NK-92 (cell line): ENCODE measurements around the gene MFNG.

ENCODE experiments used
- DNase-seq: peaks from one replicate; lab custom pipeline; 2025; ENCODE audit not compliant: unreplicated experiment; lab: John Stamatoyannopoulos, UW

The MFNG gene

DNA sequence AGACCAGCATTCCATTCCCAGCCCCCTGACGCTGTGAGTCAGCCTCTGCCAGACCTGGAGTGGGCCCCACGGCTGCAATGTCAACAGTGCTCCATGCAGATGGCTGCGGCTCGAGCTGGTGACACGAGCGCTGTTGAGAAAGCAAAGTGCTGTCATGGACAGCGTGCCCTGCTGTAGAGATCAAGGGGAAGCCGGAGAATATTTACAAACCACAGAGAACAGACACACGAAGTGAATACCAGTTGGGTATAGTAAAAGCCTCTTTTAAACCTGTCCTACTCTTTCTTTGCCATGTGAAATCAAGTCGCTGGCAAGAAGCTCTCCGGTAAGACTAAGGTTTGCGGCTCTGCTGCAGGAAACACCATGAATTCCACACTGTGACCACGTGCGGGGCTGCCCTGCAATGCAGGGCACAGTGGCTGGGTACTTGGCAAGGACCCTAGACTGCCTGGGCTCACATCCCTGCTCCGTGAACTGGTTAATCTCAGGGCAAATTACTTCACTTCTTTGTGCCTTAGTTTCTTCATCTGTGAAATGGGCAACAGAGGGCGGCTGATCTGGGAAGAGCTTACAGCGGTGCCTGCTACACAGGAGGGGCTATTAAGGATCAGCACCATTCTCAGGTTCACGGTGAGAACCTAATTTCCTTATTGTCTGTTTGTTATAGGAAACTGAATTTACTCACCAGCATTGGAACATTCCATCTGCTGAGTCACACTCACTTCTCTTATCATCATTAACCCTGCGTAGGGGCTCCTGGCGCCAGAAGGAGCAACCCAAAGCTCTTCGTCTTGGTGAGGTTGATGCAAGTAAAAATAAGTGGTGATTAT, 31.1 kb downstream of the MFNG start:
- DNase-seq: no peak

DNA sequence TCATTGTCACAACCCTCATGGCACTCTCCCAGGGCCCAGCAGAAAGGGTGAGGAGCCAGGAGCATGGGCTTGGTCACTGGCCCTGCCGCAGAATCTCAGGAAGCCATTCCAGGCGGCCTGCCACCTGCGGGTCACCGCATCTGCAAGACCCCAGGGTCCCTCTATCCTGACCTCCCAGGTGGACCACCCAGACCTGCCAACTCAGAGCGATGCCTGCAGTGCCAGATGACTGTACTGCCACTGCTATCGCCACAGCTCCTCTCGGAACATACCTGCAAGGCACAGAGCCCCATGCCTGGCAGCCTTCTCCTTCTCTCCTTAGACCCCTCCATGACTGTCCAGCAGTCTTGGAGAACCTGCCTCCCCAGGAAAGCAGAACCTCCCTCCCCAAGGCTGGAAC, 32.5 kb downstream of the MFNG start:
- DNase-seq: no peak

DNA sequence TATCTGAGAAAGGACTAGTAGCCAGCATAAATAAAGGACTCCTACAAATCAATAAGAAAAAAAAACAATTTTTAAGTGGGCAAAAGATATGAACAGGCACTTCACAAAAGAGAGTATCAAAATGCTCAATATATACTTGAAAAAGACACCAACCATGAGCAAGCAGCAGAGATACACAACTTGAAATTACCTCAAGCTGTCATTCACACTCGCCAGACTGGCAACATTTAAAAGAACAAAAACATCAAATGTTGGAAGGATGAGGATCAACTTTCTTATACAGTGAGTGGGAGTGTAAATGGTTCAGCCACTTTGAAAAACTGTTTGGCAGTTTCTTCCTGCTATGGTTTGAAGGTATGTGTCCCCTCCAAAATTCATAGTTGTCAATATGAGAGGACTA, 35.0 kb downstream of the MFNG start:
- DNase-seq: no peak

DNA sequence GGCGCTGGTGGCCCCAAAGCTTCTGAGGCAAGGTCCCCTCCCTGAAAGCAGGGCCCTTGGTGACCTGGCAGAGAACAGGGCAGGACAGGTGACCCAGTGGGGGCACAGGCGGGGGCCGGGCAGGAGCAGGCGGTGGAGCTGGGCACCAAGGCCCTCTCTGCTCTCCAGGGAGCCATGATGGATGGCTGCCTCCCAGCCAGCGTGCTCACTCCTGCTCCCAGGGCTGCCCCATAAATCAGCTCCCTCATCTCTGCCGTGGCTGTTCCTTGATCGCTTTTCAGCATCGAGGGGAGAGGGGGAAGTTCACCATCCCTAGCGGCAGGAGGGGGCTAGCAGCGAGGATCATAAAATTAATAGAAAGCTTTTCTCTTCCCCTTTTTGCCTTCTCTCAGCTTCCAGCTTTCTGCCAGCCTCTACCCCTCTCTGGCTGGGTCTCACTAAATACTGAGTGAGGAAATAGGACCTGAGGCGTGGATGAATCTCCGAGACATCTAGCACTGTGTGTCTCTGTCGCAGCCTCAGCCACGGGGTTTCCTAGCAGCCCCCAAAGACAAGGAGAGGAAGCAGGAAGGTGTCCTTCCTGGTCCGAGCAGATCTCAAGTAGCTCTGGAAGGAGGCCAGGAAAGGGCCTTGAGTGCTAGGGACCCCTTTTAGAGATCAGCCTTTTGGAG, 36.7 kb downstream of the MFNG start:
- no peak for DNase-seq

DNA sequence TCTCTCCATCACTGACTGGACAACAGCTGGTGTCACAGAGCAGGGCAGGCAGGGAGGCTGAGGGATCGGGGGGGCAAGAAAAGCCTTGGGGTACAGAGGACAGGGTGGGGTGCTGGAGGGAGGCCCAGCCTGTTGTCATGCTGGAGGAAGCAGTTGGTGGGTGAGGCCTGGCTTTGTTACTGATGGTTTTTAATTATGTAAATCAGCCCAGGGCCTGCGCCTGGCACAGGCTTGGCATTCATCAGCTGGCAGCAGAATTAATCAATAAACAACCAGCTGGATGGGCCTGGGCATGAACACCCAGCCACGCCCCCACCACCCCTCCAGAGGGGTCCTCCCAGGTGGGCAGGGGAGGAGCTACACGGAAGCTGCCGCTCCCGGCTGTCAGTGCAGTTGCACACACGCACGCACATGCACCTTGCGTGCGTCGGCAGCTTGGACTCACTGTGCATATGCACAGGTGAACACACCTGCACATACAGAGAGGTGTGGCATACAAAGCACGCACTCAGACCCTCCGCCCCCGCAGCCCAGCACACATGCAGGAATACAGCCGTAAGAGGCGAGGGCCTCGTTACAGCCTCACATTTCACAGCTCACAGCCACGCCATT, 37.6 kb downstream of the MFNG start:
- DNase-seq: no peak

DNA sequence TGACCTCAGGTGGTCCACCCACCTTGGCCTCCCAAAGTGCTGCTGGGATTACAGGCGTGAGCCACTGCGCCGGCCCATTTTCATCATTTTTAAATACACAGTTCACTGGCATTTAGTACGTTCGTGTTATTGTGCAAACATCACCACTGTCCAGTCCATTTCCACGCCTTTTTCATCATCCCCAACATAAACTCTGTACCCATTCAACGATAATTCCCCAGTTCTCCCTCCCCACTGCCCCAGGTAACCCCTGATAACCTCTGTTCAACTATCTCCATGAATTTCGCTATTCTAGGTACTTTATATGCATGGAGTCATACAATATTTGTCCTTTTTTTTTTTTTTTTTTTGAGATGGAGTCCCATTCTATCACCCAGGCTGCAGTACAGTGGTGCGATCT, 40.7 kb downstream of the MFNG start:
- DNase-seq: no peak

DNA sequence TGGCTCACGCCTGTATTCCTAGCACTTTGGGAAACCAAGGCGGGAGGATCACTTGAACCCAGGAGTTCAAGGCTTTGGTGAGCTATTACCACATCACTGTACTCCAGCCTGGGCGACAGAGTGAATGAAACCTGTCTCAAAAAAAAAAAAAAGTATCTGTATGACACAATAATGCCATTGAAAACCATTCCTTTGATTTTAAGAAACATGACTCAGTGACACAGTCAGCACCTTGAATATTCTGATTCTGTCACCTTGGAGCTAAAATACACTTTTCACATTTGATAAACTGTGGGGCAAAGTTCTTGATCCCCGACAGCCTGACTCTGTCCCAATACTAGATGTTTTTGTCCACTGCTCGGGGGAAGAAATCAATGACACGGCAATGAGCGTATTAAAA, 42.2 kb downstream of the MFNG start:
- no peak for DNase-seq

DNA sequence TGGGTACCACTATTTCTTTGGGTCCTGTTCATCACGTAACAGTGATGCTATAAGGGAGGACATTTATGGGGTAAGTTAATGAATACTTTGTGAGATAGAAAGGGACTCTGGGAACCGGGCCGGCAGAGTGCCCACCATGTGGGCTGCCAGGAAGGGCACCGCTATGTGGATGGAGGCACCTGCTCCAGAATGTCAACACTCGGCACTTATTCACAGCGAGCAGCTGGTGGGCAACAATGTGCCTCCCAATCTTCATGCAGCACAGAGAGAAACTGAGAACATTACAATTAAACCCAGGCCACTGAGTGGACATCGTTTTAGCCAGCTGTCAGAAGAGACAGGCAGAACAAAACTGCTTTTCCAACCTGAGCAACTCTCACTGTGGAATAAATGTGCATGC, 43.1 kb downstream of the MFNG start:
- no peak for DNase-seq

DNA sequence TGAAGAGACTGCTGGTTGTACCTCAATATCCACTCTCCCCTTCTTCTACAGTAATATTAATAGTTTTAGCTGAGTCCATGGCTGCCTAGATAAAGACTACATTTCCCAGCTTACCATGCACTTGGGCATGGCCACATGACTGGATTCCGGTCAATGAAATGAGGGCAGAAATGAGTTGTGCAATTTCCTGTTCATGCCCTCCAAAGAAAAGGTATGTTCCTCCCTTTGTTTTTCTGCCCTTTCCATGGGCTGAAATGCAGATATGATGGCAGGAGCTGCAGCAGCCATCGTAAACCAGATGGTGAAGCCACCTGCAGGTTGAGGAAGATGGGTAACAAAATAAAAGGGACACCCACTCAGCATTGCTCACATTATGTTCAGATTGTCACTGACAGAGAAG, 43.6 kb downstream of the MFNG start:
- DNase-seq: no peak

DNA sequence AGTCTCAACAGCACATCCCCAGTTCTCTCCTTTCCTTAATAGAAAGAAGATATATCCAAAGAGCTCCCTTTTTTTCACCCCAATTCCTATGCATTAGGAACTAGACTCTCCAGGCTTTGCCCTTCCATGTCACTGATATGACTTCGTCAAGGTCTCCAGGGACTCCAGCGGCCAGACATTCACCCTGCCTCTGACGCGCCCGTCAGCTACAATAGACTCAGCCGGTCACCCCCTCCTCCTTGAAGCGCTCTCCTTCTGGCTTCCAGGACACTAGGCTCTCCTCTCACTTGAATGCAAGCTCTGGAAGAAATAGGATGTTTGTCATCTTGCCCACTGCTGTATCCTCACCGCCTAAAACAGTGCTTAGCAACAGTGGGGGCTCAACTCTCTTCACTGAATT, 44.0 kb downstream of the MFNG start:
- no peak for DNase-seq

DNA sequence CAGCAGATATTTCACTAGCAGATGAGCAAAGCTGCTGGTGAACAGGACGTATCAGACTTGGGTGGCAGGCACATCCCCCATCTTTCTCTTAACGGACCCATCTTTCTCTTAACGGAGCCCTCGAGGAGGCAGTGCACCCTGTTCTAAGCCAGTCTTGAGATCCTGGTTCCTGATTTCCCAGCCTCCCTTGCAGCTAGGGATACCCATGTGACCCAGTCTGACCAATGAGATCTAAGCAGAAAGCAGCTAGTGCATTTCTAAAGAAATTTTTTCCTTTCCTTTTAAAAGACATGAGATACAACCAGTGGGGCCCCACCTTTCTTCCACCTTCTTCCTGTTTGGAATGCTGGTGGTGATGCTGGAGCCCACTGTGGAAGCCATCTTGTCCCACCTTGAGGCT, 45.3 kb downstream of the MFNG start:
- no peak for DNase-seq

DNA sequence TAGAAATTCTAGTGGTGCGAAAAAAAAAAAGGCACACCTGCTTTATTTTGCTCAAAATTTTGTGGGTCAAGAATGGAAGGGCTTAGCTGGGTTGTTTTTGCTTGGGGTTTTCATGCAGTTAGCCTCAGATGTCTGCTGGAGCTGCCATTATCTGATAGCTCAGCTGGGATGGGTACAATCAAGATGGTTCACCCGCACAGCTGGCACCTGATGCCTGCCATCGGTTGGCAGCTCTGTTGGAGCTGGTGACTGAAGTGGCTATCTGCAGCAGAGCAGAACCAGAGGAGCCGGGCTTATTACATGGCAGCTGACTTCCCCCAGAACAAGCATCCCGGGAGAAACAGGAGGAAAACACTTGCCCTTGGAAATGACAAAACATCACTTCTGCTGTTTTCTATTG, 46.8 kb downstream of the MFNG start:
- DNase-seq: no peak

DNA sequence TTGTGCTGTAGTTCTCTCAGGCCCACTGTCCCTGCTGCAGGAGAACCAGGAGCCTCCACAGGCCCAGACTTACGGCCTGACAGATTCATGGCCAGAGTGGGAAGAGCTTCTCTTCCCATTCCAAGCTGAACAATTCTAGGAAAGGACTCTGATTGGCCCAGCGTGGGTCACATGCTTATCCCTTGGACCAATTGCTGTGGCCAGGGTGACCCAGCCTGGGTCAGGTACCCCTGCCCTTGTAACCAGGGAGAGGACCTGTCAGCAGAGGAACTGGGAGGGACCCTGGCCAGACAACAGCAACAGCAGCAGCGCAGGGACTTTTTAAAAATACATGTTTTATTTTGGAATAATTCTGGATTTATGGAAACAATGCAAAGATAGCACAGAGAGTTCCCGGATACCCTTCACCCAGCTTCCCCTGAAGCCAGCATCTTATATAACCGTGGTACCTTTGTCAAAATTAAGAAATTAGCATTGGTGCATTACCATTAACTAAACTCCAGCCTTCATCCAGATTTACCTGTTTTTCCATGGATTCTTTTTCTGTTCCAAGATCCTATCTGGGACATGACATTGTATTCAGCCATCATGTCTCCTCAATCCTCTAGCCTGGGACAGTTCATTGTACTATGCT, 50.1 kb downstream of the MFNG start:
- DNase-seq: no peak

DNA sequence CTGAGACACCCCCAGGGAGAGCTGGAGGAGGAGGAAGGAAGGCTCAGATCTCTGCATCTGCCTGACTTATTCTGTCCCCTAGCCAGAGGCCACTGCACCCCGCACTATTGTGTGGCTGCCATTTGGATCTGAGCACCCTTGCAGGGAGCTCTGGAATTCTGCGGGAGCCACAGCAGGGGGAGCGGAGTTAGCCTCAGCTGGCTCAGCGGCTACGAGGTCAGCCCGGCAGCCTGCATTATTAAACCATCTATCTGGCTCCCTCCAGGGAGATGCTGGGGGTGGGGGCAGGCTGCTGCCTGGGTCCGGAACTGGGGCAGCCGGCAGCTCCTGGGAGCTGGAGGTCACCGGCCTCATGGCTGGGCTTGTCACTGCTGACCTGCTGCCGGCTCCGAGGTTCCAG, 52.4 kb downstream of the MFNG start:
- no peak for DNase-seq

DNA sequence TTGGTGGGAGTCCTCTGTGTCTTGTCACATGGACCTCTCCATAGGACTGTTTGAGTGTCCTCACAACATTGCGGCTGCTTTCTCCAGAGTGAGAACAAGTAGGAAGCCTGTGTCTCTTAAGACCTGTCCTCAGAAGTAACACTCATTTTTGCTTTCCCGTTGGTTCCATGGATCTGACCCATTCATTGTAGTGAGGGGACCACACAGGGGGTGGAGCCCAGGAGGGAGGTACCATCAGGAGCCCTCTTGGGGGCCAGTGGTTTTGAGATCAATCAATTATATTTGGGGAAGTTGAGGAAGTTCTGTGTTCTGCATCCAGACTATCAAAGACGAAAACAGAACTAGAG, 53.5 kb downstream of the MFNG start:
- DNase-seq: no peak

DNA sequence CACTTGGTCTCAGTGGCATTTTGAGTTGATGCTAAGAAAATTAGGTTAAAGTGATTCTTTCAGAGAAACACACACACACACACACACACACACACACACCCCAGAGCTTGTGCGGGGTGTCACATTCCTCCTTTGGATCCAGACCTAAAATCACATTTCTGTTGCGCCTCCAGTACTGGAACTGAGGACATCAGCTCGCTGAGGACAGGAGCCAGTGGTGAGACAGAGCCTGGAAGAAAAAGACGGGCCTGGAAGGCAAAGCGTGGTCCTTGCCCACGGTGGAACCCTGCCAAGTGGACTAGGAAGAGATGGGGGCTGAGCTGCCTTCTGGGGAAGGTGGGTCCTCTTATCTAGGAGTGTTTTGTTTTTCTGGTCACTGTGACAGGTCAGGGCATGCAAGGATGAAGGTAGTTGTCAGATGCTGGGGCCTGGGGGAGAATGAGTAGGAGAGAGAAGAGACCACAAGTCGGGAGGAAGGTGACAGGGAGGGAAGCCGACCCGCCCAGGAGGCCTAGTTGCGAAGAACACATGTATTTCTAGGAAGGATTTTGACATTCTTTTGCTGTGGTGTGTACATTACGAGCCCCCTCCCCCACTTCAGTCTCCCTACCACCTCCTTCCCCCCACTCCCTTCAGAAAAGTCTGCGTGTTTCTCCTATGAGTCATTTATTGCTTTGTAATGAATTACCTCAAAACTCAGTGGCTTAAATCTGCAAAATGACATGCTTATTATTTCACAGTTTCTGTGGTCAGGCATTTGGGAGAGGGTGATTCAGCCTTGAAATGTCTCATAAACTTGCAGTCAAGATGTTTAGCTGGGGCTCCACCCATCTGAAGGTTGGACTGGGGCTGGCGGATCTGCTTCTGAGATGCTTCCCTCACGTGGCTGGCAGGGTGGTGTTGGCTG, 54.1 kb downstream of the MFNG start:
- DNase-seq: no peak

DNA sequence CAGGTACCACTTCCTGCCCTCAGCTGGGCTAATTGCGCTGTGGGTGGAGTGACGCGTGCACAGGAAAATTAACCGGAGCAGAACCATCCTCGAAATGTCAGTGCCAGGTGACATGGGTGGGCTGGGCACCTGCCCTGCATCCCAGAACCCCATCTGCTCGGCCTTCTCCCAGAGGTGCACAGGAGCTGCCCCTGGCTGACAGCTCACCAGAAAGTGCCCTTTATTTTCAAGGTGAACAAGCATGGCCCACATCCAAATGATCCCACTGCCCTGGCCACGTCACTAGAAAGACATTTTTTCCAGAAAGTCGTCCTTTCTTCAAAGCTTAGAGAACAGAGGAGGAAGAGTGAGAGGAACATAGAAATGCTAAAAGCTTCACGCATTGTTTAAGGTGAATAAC, 54.8 kb downstream of the MFNG start:
- DNase-seq: no peak

DNA sequence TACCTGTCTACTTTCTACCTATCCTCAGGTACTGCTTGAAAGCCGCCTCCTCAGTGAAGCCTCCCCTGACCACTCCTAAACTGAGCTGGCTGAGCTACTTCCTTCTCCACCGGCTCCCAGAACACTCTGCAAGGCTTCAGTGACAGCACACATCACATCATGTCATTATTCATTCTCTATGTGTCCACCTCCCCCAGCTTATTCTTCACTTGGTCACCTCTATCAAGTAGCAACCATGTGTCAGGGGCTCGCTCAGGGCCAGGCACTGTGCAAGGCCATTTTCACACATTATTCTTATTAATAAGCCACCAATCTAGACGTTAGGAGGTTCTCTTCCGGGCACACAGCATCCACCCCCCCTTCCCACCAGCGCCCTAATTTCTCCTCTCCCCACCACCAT, 55.2 kb downstream of the MFNG start:
- DNase-seq: no peak

DNA sequence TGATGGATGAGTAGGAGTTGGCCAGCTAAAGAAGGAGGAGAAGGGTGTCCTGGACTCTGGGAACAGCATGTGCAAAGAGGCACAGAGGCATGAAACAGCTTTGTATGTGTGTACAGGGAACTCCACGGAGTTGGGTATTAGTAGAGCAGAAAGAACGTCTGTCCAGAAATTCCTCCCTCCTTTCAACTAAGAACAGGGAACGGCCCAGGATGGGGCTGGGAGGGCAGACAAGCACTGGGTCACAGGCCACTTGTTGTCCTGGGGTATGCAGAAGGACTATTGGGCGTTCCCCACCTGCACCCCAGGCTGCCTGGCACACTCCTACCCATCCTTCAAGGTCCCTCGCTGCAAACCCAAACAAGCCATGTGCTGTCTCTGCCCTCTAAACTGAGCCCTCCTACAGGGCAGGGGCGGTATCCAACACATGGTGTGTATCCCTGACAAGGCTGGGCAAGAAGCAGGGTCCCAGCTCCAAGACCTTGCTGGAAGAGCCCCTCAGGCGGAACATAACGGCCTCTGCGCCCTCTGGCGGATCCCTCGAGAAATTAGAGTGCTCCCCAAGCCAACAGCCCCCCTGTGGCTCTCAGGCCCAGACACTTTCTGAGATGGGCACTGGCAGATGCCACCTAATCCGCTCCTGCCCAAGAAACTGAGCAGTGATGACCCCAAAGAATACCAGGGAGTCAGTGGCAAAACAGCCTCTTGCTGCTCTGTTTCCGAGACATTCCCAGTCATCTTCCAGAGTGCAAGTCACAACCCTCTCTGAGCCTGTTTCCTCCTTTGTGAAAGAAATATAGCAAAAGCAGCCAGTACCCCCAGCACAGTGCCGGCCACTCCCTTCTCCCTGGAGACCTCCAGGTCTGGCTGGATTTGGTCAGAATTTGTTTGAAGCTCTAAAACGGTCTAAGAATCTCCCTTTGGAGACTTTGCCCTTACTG, 57.3 kb downstream of the MFNG start:
- no peak for DNase-seq
